ENCODE measurements around the gene PITPNC1. TPM values are rescaled to one million over a fixed set of nuclear protein-coding genes. Genes with fewer than 3 reads are reported as not detected.

The PITPNC1 gene
- total and polyA plus RNA-seq, 7 donors, result 3.0 to 15.7 (median 5.6) TPM

DNA sequence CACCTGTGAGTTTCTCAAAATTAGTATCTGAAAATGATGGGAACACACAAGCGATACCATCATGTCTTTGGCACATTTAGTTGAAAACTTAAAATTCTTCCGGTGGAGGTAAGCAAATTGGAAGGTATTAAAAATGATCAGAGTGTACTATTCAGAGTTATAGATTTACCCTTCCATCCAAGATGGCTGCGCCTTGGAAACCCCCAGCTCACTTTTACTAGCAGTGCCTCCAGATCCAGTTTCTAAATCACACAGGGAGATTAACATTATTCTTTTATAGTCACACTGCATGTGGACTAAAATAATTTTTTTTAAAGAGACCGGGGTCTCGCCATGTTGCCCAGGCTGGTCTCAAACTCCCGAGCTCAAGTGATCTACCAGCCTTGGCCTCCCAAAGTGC, 15.0 kb downstream of the PITPNC1 start:
- H3K4me3 ChIP-seq, result no peak overlapping the region
- no peaks in the 10 kb centered on the region for H3K36me3 ChIP-seq
- H3K4me1 ChIP-seq, result no peaks in the 10 kb centered on the region
- intact Hi-C loops (cut with DNase I), result no loop called here
- TF ChIP-seq POLR2AphosphoS5 (IDR thresholded peaks at IDR 0.05), result no peak
- TF ChIP-seq POLR2A (IDR thresholded peaks at IDR 0.05), result no peak
- TF ChIP-seq EP300 (IDR thresholded peaks at IDR 0.05), result no peak
- TF ChIP-seq, protein P1, sequence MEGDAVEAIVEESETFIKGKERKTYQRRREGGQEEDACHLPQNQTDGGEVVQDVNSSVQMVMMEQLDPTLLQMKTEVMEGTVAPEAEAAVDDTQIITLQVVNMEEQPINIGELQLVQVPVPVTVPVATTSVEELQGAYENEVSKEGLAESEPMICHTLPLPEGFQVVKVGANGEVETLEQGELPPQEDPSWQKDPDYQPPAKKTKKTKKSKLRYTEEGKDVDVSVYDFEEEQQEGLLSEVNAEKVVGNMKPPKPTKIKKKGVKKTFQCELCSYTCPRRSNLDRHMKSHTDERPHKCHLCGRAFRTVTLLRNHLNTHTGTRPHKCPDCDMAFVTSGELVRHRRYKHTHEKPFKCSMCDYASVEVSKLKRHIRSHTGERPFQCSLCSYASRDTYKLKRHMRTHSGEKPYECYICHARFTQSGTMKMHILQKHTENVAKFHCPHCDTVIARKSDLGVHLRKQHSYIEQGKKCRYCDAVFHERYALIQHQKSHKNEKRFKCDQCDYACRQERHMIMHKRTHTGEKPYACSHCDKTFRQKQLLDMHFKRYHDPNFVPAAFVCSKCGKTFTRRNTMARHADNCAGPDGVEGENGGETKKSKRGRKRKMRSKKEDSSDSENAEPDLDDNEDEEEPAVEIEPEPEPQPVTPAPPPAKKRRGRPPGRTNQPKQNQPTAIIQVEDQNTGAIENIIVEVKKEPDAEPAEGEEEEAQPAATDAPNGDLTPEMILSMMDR (IDR thresholded peaks at IDR 0.05), result no peak
- no peak overlapping the region for H3K27ac ChIP-seq
- H3K9me3 ChIP-seq, result no peaks in the 10 kb centered on the region
- WGBS, 2 donors, result 96 to 97% methylated on average over 6 of the region's 6 CpGs
- no peak for DNase-seq
- H3K27me3 ChIP-seq, result no peaks in the 10 kb centered on the region

DNA sequence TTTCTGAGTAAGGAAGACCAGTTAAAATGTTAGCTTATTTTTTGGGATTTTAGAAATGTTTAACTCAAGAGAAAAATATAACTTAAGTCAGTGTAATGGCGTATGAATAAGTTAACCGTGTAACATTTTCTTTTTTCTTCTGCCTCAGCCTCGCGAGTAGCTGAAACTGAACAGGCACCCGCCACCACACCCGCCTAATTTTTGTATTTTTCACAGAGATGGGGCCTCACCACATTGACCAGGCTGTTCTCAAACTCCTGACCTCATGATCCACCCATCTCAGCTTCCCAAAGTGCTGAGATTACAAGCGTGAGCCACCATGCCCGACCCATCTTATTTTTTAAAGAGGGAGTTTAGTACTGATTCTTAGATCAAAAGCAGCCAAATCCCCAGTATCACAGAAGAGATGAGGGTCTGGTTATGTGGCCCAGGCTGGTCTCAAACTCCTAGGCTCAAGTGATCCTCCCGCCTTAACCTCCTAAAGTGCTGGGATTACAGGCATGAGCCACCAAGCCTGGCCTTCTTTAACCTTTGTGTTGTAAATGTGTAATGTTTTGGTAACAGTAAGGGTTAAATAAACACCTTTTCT, 16.8 kb downstream of the PITPNC1 start:
- no peaks in the 10 kb centered on the region for H3K36me3 ChIP-seq
- H3K4me3 ChIP-seq, result no peak overlapping the region
- H3K27ac ChIP-seq, result no peak overlapping the region
- TF ChIP-seq EP300 (IDR thresholded peaks at IDR 0.05) (no peak), POLR2A (IDR thresholded peaks at IDR 0.05) (no peak), POLR2AphosphoS5 (IDR thresholded peaks at IDR 0.05) (no peak)
- TF ChIP-seq, protein P1 (IDR thresholded peaks at IDR 0.05), result no peak
- no peaks in the 10 kb centered on the region for H3K9me3 ChIP-seq
- no peaks in the 10 kb centered on the region for H3K27me3 ChIP-seq
- intact Hi-C loops (cut with DNase I), result no loop called here
- DNase-seq, result no peak
- 92 to 95% methylated on average over 9 of the region's 9 CpGs for WGBS, 2 donors
- H3K4me1 ChIP-seq, result no peaks in the 10 kb centered on the region

DNA sequence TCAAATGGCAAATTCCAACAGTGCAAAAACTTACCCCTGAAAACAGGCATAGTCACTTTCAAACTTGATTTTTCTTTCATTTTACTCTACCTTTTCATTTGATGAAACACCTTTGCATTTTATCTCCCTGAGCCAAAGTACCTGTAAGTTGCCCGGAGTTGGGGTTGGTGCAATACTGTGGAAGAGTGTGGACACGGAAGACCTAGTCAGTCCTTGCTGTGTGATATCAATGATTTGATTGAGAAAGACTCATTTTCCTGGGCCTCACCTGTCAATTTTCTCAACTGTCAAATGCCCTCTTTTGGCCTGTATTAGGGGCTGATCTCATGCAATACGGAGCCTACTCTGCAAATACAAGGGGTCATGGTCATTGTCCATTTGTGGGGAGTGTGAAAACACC, 22.6 kb downstream of the PITPNC1 start:
- Histone ChIP-seq H3K4me1 (peaks cover 0 to 14% (median 12%) of the 10 kb centered on the region in 4 donors), H3K27ac (peak overlapping the region in 1 of 4 donors; percentile 32), H3K4me3 (no peak overlapping the region), H3K9me3 (no peaks in the 10 kb centered on the region), H3K27me3 (no peaks in the 10 kb centered on the region), H3K36me3 (no peaks in the 10 kb centered on the region)
- TF ChIP-seq, protein P1 (IDR thresholded peaks at IDR 0.05), result no peak
- TF ChIP-seq POLR2AphosphoS5 (IDR thresholded peaks at IDR 0.05) (no peak), POLR2A (IDR thresholded peaks at IDR 0.05) (no peak), EP300 (IDR thresholded peaks at IDR 0.05) (no peak)
- WGBS, 2 donors, result 80 to 85% methylated on average over 3 of the region's 3 CpGs
- intact Hi-C loops (cut with DNase I), result no loop called here
- DNase-seq, result no peak

DNA sequence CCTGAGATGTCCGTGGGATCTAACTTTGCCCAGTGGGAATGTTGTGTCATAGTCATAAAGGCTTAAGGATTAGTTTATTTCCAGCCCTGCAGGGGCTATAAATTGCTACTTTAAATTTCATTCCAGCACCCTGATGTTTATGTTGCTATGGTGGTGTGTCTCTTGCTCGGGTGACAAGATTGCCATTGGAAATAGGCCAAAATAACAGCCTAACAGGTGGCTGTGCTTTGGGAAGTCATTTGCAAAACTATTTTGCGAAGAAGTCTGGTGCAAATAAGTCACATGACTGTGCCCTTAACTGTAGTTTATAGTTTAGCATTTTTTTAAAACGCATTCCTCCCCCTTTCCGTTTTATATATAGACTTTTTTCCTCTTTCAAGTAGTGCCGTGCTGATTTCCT, 23.1 kb downstream of the PITPNC1 start:
- peaks cover 0 to 14% (median 12%) of the 10 kb centered on the region in 4 donors for H3K4me1 ChIP-seq
- peak overlapping the region in 2 of 4 donors; percentile 9 to 32 for H3K27ac ChIP-seq
- H3K36me3 ChIP-seq, result no peaks in the 10 kb centered on the region
- H3K4me3 ChIP-seq, result no peak overlapping the region
- no peaks in the 10 kb centered on the region for H3K9me3 ChIP-seq
- 4 to 17% methylated on average over 6 of the region's 6 CpGs for WGBS, 2 donors
- peak in 1 of 4 donors; percentile 7 for TF ChIP-seq POLR2AphosphoS5 (IDR thresholded peaks at IDR 0.05)
- TF ChIP-seq POLR2A (IDR thresholded peaks at IDR 0.05), result no peak
- intact Hi-C loops (cut with DNase I), result no loop called here
- H3K27me3 ChIP-seq, result no peaks in the 10 kb centered on the region
- DNase-seq, result no peak

DNA sequence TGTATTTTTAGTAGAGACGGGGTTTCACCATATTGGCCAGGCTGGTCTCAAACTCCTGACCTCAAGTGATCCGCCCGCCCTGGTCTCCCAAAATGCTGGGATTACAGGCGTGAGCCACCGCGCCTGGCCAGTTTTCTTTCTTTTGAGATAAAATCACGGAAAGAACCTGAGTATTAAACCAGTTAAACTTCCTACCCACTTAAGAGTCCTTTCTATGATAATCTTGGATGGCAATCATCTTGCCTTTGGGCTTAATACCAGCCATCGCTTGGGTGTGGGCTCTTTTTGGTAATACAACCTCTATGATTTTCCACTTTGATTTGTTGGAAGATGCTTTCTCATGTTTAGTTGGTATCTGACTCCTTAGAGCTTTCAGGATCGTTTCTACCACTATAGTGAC, 24.0 kb downstream of the PITPNC1 start:
- H3K9me3 ChIP-seq, result no peaks in the 10 kb centered on the region
- H3K4me1 ChIP-seq, result peaks cover 0 to 14% (median 12%) of the 10 kb centered on the region in 4 donors
- H3K36me3 ChIP-seq, result no peaks in the 10 kb centered on the region
- H3K27me3 ChIP-seq, result no peaks in the 10 kb centered on the region
- no peak overlapping the region for H3K4me3 ChIP-seq
- H3K27ac ChIP-seq, result no peak overlapping the region
- intact Hi-C loops (cut with DNase I), result no loop called here
- WGBS, 2 donors, result 86 to 93% methylated on average over 9 of the region's 9 CpGs
- no peak for TF ChIP-seq POLR2AphosphoS5 (IDR thresholded peaks at IDR 0.05)
- no peak for DNase-seq
